Heart left ventricle (tissue), 16 donors: ENCODE results near the gene TBX5. TPM values are rescaled to one million over a fixed set of nuclear protein-coding genes. Genes with fewer than 3 reads are reported as not detected.

ENCODE experiments used
- ATAC-seq, 4 donors: fragments of 200-7000 bp; cut with Tn5 transposase; one replicate each; pipeline ENCODE4 v1.9.1; 2020 to 2022; ENCODE audit warnings: moderate library complexity in 4 of 4, mild to moderate bottlenecking in 3 of 4, moderate number of reproducible peaks in 1 of 4
- DNase-seq, 5 donors: peaks; one replicate each; pipeline ENCODE4 v3.0.0-alpha.2; 2020
- H3K27ac ChIP-seq, 12 donors: fragments of 200-600 bp; sonication (generic) in 4 of 12; one replicate each; pipeline versions ENCODE4 v1.5.0 to v1.8.0; 2016 to 2022; ENCODE audit warnings: mild to moderate bottlenecking in 2 of 12
- H3K27me3 ChIP-seq, 9 donors: fragments of 200-600 bp; sonication (generic) in 2 of 9; one replicate each; pipeline versions ENCODE4 v1.5.1 to v1.8.0; 2016 to 2022; ENCODE audit warnings: mild to moderate bottlenecking in 3 of 9
- H3K36me3 ChIP-seq, 9 donors: fragments of 200-600 bp; sonication (generic) in 2 of 9; one replicate each; pipeline versions ENCODE4 v1.5.0 to v1.8.0; 2018 to 2022; ENCODE audit warnings: mild to moderate bottlenecking in 2 of 9
- H3K4me1 ChIP-seq, 12 donors: fragments of 200-600 bp; sonication (generic) in 4 of 12; one replicate each; pipeline versions ENCODE4 v1.5.0 to v1.8.0; 2016 to 2022; ENCODE audit warnings: mild to moderate bottlenecking in 3 of 12
- H3K4me3 ChIP-seq, 12 donors: fragments of 200-600 bp; sonication (generic) in 4 of 12; one replicate each; pipeline versions ENCODE4 v1.5.0 to v1.8.0; 2017 to 2022; ENCODE audit warnings: mild to moderate bottlenecking in 9 of 12, moderate library complexity in 4 of 12
- H3K9me3 ChIP-seq, 12 donors: fragments of 200-600 bp; sonication (generic) in 4 of 12; one replicate each; pipeline versions ENCODE4 v1.5.0 to v1.8.0; 2016 to 2022; ENCODE audit warnings: mild to moderate bottlenecking in 1 of 12
- CTCF ChIP-seq, 12 donors: fragments of 200-600 bp; sonication (generic) in 4 of 12; IDR thresholded peaks; one replicate each; pipeline versions ENCODE4 v1.5.0 to v1.8.0; 2018 to 2022; ENCODE audit warnings: antibody characterized with exemption in 12 of 12, mild to moderate bottlenecking in 5 of 12
- POLR2A ChIP-seq, 2 donors: fragments of 450-650 bp; IDR thresholded peaks; one replicate each; pipeline ENCODE4 v1.6.1; 2017; ENCODE audit warnings: antibody characterized with exemption in 2 of 2, mild to moderate bottlenecking in 2 of 2, moderate library complexity in 2 of 2
- WGBS, 4 donors: extraction: QIAGEN DNeasy Blood & Tissue Kit in 2 of 4; methylation state at CpG; one replicate each; pipeline versions ENCODE4 v1.1.5 to v1.1.7; 2013 to 2018; 5-methylcytosine and 5-hydroxymethylcytosine counted together
- intact Hi-C, 10 donors: fragments of 100-400 bp; cut with DNase I; formaldehyde crosslinking; loops; one replicate each; pipeline versions ENCODE4 v1.11.1 to v1.14.2; 2022
- polyA plus RNA-seq, 2 donors: library from polyadenylated mRNA; stranded (reverse); fragments of 200-250 nt; gene quantifications; one replicate each; pipeline ENCODE4 v1.2.3, GENCODE V29; 2013
- total RNA-seq, 9 donors: library from RNA; depleted of rRNA in 2 of 9; stranded (reverse); fragments of >200 nt in 2 of 9; fragmentation: NEBNext Ultra II Directional in 3 of 9; extraction: Animal tissue kit (Norgen Biotek cat#: 25700) in 3 of 9; gene quantifications; one replicate each; pipeline versions ENCODE4 v1.1.0 to v1.2.4, GENCODE V29; 2016 to 2023
- donor health status: ischemic (EF 13 %, LVEDD 7.1; RV severe dilation, severe dysfunction).
- donor health status: healthy with polysubstance abuse.
- donor health status: DM: no; HTN: yes; CAD: no.
- donor health status: DM: no; HTN: no; CAD: no.
- donor health status: ischemic (EF 25% LVEDD 6.9; RV normal size, moderate dysfunction).
- donor health status: ischemic (EF 25% LVEDD 5.7; RV mildly dilated, moderate dysfunction).
- donor health status: healthy.
- donor health status: DM: yes; HTN: yes; CAD: no.
- donor health status: ischemic (EF 35%, LVEDD 5.7; RV mildly dilated, moderate dysfunction).
- donor health status: nonischemic (EF 11% LVEDD 7.7; RV severe dilation, severe dysfunction).
- donor health status: DM: yes; HTN: yes; CAD: no.
- donor health status: PGD.
- donor health status: ischemic (EF 29% LVEDD 5.4; RV normal size, mild dysfunction).
- donor health status: nonischemic (EF 23%, LVEDD 6.1; RV moderate dilation, normal function).

TBX5 gene
- total and polyA plus RNA-seq, 11 donors: 8.1 to 74.5 (median 42.5) TPM

GRCh38 chr12:114314403-114314802 is 91.5 kb downstream of the TBX5 start:
- Histone ChIP-seq H3K4me3 (no peak overlapping the region), H3K27ac (no peak overlapping the region), H3K36me3 (no peaks in the 10 kb centered on the region), H3K9me3 (no peaks in the 10 kb centered on the region), H3K27me3 (no peaks in the 10 kb centered on the region), H3K4me1 (peaks cover 0 to 12% (median 2%) of the 10 kb centered on the region in 12 donors)
- ATAC-seq (peak in 1 of 4 donors; percentile 28), DNase-seq (no peak)
- no peak for TF ChIP-seq POLR2A (IDR thresholded peaks at IDR 0.05)
- TF ChIP-seq CTCF (IDR thresholded peaks at IDR 0.05): no peak
- 51 to 63% (median 58%) methylated on average over 7 of the region's 7 CpGs for WGBS, 4 donors
- intact Hi-C loops: no loop called here

- WGBS, 4 donors: 44 to 83% (median 78%) methylated on average over 2 of the region's 2 CpGs
- Histone ChIP-seq H3K4me3 (no peak overlapping the region), H3K27ac (no peak overlapping the region), H3K9me3 (no peaks in the 10 kb centered on the region), H3K27me3 (no peaks in the 10 kb centered on the region), H3K4me1 (peaks cover 0 to 12% (median 2%) of the 10 kb centered on the region in 12 donors), H3K36me3 (no peaks in the 10 kb centered on the region)
- no peak for TF ChIP-seq POLR2A (IDR thresholded peaks at IDR 0.05)
- peak in 1 of 12 donors; percentile 12 for TF ChIP-seq CTCF (IDR thresholded peaks at IDR 0.05)
- no peak for DNase-seq
- no peak for ATAC-seq
- intact Hi-C loops: no loop called here
These were observed 92.0 kb downstream of the TBX5 start for GRCh38 chr12:114313910-114314309.

- no peak for DNase-seq
- H3K9me3 ChIP-seq: no peaks in the 10 kb centered on the region
- peaks cover 0 to 12% (median 2%) of the 10 kb centered on the region in 12 donors for H3K4me1 ChIP-seq
- no peak overlapping the region for H3K27ac ChIP-seq
- intact Hi-C loops: no loop called here
- TF ChIP-seq CTCF (IDR thresholded peaks at IDR 0.05) (no peak), POLR2A (IDR thresholded peaks at IDR 0.05) (no peak)
- ATAC-seq: no peak
- no peaks in the 10 kb centered on the region for H3K27me3 ChIP-seq
- WGBS, 4 donors: 76 to 85% (median 84%) methylated on average over 4 of the region's 4 CpGs
- H3K36me3 ChIP-seq: no peaks in the 10 kb centered on the region
- H3K4me3 ChIP-seq: no peak overlapping the region
These were observed 94.0 kb downstream of the TBX5 start for GRCh38 chr12:114311974-114312373.

- no peak for ATAC-seq
- H3K9me3 ChIP-seq: peaks cover 0 to 8% (median 0%) of the 10 kb centered on the region in 12 donors
- no peaks in the 10 kb centered on the region for H3K4me1 ChIP-seq
- DNase-seq: no peak
- no peaks in the 10 kb centered on the region for H3K36me3 ChIP-seq
- no peak overlapping the region for H3K4me3 ChIP-seq
- WGBS, 4 donors: 75 to 87% (median 78%) methylated on average over 1 of the region's 1 CpG
- H3K27ac ChIP-seq: no peak overlapping the region
- intact Hi-C loops: no loop called here
- TF ChIP-seq CTCF (IDR thresholded peaks at IDR 0.05): no peak
- TF ChIP-seq POLR2A (IDR thresholded peaks at IDR 0.05): no peak
- H3K27me3 ChIP-seq: no peaks in the 10 kb centered on the region
These were observed 99.3 kb downstream of the TBX5 start for GRCh38 chr12:114306646-114307045.
